Stomach (tissue), 4 donors: ENCODE measurements around the gene PRKCSH.

Experiments used
- CTCF ChIP-seq, 7 experiments: fragments of 450-650 bp in 4 of 7; fragments of 200-600 bp in 3 of 7; sonication (generic) in 3 of 7; IDR thresholded peaks; one replicate each; pipeline ENCODE4 v1.5.1; 2016 to 2019; ENCODE audit warnings: antibody characterized with exemption in 7 of 7, control low read depth in 2 of 7, mild to moderate bottlenecking in 1 of 7
- EP300 ChIP-seq: sonication (generic); formaldehyde crosslinking; IDR thresholded peaks from one replicate; pipeline ENCODE4 v1.6.1; 2017; ENCODE audit warnings: antibody characterized with exemption
- POLR2A ChIP-seq, 4 donors: fragments of 450-650 bp; IDR thresholded peaks; one replicate each; pipeline ENCODE4 v1.6.1; 2016; ENCODE audit warnings: antibody characterized with exemption in 4 of 4, control low read depth in 2 of 4, mild to moderate bottlenecking in 1 of 4, moderate library complexity in 1 of 4
- POLR2AphosphoS5 ChIP-seq, 3 donors: sonication (generic); formaldehyde crosslinking; IDR thresholded peaks; one replicate each; pipeline ENCODE4 v1.6.1; 2016; ENCODE audit warnings: antibody characterized with exemption in 3 of 3

- no peak for TF ChIP-seq CTCF (IDR thresholded peaks at IDR 0.05)
- no peak for TF ChIP-seq EP300
- no peak for TF ChIP-seq POLR2A (IDR thresholded peaks at IDR 0.05)
- TF ChIP-seq POLR2AphosphoS5 (IDR thresholded peaks at IDR 0.05), result no peak
These were observed 63.8 kb downstream of the PRKCSH start for GRCh38 chr19:11499220-11499726.
